ENCODE measurements around the gene TK2.

The TK2 gene

GRCh38 chr16:66548868-66549267 is 1.1 kb downstream of the TK2 start:
- Histone ChIP-seq H3K4me2 (ENCODE audit: low read depth, low read length, poor library complexity, severe bottlenecking) (peak overlapping the region; percentile 79), H3K36me3 (ENCODE audit: low read length) (no peaks in the 10 kb centered on the region), H3K27me3 (ENCODE audit: low read length) (no peaks in the 10 kb centered on the region), H3F3A (ENCODE audit: insufficient read depth) (peaks cover 5% of the 10 kb centered on the region; the same call in 1 of the 2 replicates), H3K79me2 (ENCODE audit: insufficient read depth, low read length) (peaks cover 13% of the 10 kb centered on the region), H3K9ac (ENCODE audit: low read length) (peak overlapping the region; percentile 63; the same call in 1 of the 2 replicates), H3K4me3 (ENCODE audit: insufficient read depth, low read length, poor library complexity, severe bottlenecking) (no peak overlapping the region), H3K9me2 (replicated peaks; ENCODE audit: insufficient read depth, low read length) (no peaks in the 10 kb centered on the region), H2AFZ (ENCODE audit: low read depth, low read length, severe bottlenecking) (no peak overlapping the region), H3K9me3 (ENCODE audit: insufficient read depth, low read length) (no peaks in the 10 kb centered on the region), H4K20me1 (ENCODE audit: low read depth, low read length) (no peaks in the 10 kb centered on the region), H3K27ac (ENCODE audit: low read depth, low read length) (no peak overlapping the region)
- TF ChIP-seq, protein P1, sequence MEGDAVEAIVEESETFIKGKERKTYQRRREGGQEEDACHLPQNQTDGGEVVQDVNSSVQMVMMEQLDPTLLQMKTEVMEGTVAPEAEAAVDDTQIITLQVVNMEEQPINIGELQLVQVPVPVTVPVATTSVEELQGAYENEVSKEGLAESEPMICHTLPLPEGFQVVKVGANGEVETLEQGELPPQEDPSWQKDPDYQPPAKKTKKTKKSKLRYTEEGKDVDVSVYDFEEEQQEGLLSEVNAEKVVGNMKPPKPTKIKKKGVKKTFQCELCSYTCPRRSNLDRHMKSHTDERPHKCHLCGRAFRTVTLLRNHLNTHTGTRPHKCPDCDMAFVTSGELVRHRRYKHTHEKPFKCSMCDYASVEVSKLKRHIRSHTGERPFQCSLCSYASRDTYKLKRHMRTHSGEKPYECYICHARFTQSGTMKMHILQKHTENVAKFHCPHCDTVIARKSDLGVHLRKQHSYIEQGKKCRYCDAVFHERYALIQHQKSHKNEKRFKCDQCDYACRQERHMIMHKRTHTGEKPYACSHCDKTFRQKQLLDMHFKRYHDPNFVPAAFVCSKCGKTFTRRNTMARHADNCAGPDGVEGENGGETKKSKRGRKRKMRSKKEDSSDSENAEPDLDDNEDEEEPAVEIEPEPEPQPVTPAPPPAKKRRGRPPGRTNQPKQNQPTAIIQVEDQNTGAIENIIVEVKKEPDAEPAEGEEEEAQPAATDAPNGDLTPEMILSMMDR (IDR thresholded peaks at IDR 0.05; ENCODE audit: insufficient read depth, low read length, poor library complexity, severe bottlenecking) = no peak
- TF ChIP-seq EZH2phosphoT487 (conservative IDR thresholded peaks at IDR 0.05; ENCODE audit: low read length) = 0 out of 2 replicates have a peak, but pooled peaks have one; percentile 52

DNA sequence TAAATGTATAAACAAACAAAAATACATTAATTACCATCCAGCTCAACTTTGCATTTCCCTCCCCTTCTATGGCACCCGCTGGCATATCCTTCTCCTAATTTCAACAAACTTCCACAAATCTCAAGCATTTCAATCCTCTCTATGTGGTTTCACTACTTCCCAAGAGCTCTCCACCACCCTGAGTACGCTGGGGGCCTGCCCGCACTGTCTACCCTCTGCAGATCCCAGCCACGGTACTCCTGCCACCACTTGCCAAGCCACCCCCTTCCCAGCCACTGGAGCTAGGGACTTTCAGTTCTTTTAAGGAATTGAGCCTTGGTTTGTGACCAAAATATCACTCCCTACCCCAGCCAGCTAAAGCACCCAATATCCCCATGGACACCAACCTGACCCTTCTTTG is 1.9 kb downstream of the TK2 start:
- H3K9me3 ChIP-seq (ENCODE audit: insufficient read depth, low read length) = no peaks in the 10 kb centered on the region
- H3K27me3 ChIP-seq (ENCODE audit: low read length) = no peaks in the 10 kb centered on the region
- H3F3A ChIP-seq (ENCODE audit: insufficient read depth) = peaks cover 5% of the 10 kb centered on the region; the same call in 1 of the 2 replicates
- no peaks in the 10 kb centered on the region for H3K9me2 ChIP-seq (replicated peaks; ENCODE audit: insufficient read depth, low read length)
- no peak overlapping the region for H3K9ac ChIP-seq (ENCODE audit: low read length)
- H3K27ac ChIP-seq (ENCODE audit: low read depth, low read length) = no peak overlapping the region
- no peaks in the 10 kb centered on the region for H4K20me1 ChIP-seq (ENCODE audit: low read depth, low read length)
- no peaks in the 10 kb centered on the region for H3K36me3 ChIP-seq (ENCODE audit: low read length)
- H3K79me2 ChIP-seq (ENCODE audit: insufficient read depth, low read length) = peaks cover 5% of the 10 kb centered on the region
- no peak overlapping the region for H3K4me3 ChIP-seq (ENCODE audit: insufficient read depth, low read length, poor library complexity, severe bottlenecking)
- no peak overlapping the region for H2AFZ ChIP-seq (ENCODE audit: low read depth, low read length, severe bottlenecking)
- H3K4me2 ChIP-seq (ENCODE audit: low read depth, low read length, poor library complexity, severe bottlenecking) = no peak overlapping the region
- TF ChIP-seq, protein P1 (IDR thresholded peaks at IDR 0.05; ENCODE audit: insufficient read depth, low read length, poor library complexity, severe bottlenecking) = no peak
- TF ChIP-seq EZH2phosphoT487 (conservative IDR thresholded peaks at IDR 0.05; ENCODE audit: low read length) = no peak

GRCh38 chr16:66547101-66547989 is 2.6 kb downstream of the TK2 start:
- Histone ChIP-seq H3K4me2 (ENCODE audit: low read depth, low read length, poor library complexity, severe bottlenecking) (no peak overlapping the region), H3K36me3 (ENCODE audit: low read length) (no peaks in the 10 kb centered on the region), H2AFZ (ENCODE audit: low read depth, low read length, severe bottlenecking) (no peak overlapping the region), H3K27ac (ENCODE audit: low read depth, low read length) (no peak overlapping the region), H3K79me2 (ENCODE audit: insufficient read depth, low read length) (no peaks in the 10 kb centered on the region), H3F3A (ENCODE audit: insufficient read depth) (peaks cover 5% of the 10 kb centered on the region; the same call in 1 of the 2 replicates), H3K4me3 (ENCODE audit: insufficient read depth, low read length, poor library complexity, severe bottlenecking) (no peak overlapping the region), H3K27me3 (ENCODE audit: low read length) (no peaks in the 10 kb centered on the region), H3K9me3 (ENCODE audit: insufficient read depth, low read length) (no peaks in the 10 kb centered on the region), H4K20me1 (ENCODE audit: low read depth, low read length) (no peaks in the 10 kb centered on the region), H3K9me2 (replicated peaks; ENCODE audit: insufficient read depth, low read length) (no peaks in the 10 kb centered on the region), H3K9ac (ENCODE audit: low read length) (no peak overlapping the region)
- no peak for TF ChIP-seq EZH2phosphoT487 (conservative IDR thresholded peaks at IDR 0.05; ENCODE audit: low read length)
- TF ChIP-seq, protein P1 (IDR thresholded peaks at IDR 0.05; ENCODE audit: insufficient read depth, low read length, poor library complexity, severe bottlenecking) = no peak
